Left lung (tissue), 10 donors: ENCODE results near the gene LANCL3. TPM values are rescaled to one million over a fixed set of nuclear protein-coding genes. Genes with fewer than 3 reads are reported as not detected.

Experiments used
- ATAC-seq: fragments of 200-7000 bp; cut with Tn5 transposase; one replicate; pipeline ENCODE4 v1.9.1; 2020; ENCODE audit warnings: moderate library complexity
- DNase-seq, 4 donors: peaks; one replicate each; pipeline ENCODE4 v3.0.0-alpha.2; 2013 to 2020
- H3K27ac ChIP-seq, 2 donors: fragments of 200-600 bp; sonication (generic) in 1 of 2; one replicate each; pipeline versions ENCODE4 v1.5.0 to v1.8.0; 2020 to 2021
- H3K27me3 ChIP-seq, 2 donors: fragments of 200-600 bp; sonication (generic) in 1 of 2; one replicate each; pipeline versions ENCODE4 v1.5.0 to v1.8.0; 2020 to 2021
- H3K36me3 ChIP-seq, 2 donors: fragments of 200-600 bp; sonication (generic) in 1 of 2; one replicate each; pipeline versions ENCODE4 v1.5.0 to v1.8.0; 2020 to 2021
- H3K4me1 ChIP-seq, 2 donors: fragments of 200-600 bp; one replicate each; pipeline ENCODE4 v1.8.0; 2021
- H3K4me3 ChIP-seq, 2 donors: fragments of 200-600 bp; sonication (generic) in 1 of 2; one replicate each; pipeline versions ENCODE4 v1.5.0 to v1.8.0; 2020 to 2021; ENCODE audit warnings: mild to moderate bottlenecking in 1 of 2
- H3K9me3 ChIP-seq, 2 donors: fragments of 200-600 bp; sonication (generic) in 1 of 2; one replicate each; pipeline versions ENCODE4 v1.5.0 to v1.8.0; 2020 to 2021
- intact Hi-C, 2 donors: fragments of 100-400 bp; cut with DNase I; formaldehyde crosslinking; loops; one replicate each; pipeline versions ENCODE4 v1.11.2 to v1.14.2; 2022
- polyA plus RNA-seq, 6 donors: library from polyadenylated mRNA; unstranded; fragments of 120-200 nt; gene quantifications; one replicate each; pipeline ENCODE4 v1.2.1, GENCODE V29; 2013; ENCODE audit not compliant: insufficient read length in 6 of 6
- total RNA-seq, 2 donors: library from RNA; stranded (reverse); fragmentation: NEBNext Ultra II Directional; extraction: Animal tissue kit (Norgen Biotek cat#: 25700); gene quantifications; one replicate each; pipeline ENCODE4 v1.2.1, GENCODE V29; 2021
- TF ChIP-seq, protein P1 (sequence below), 2 donors: fragments of 200-600 bp; sonication (generic) in 1 of 2; IDR thresholded peaks; one replicate each; pipeline versions ENCODE4 v1.5.0 to v1.8.0; 2021; ENCODE audit warnings: antibody characterized with exemption in 2 of 2
- donor health status: DM: no; HTN: yes; CAD: no.
- donor health status: DM: no; HTN: no; CAD: no.

The LANCL3 gene
- total and polyA plus RNA-seq, 8 donors: 0.76 to 4.3 (median 3.4) TPM

DNA sequence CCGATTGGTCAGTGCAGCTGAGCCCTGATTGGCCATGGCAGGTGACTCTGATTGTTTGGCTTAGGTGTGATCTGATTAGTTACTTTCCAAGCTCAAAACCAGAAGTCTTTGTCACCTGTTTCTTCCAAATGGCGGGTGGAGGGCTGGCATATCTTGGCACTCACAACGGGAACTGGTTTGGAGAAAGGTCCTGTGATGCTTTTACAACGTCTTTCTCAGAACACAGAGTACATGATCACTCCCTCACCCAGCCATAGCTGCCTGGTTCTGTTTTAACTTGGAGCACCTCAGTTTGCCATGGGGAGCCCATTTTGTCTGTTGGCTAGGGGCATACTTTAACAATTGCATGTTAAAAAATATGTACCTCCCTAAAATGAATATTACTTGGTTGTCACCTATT, 101.1 kb downstream of the LANCL3 start:
- intact Hi-C loops: no loop called here
- no peaks in the 10 kb centered on the region for H3K36me3 ChIP-seq
- no peaks in the 10 kb centered on the region for H3K4me1 ChIP-seq
- TF ChIP-seq, protein P1, sequence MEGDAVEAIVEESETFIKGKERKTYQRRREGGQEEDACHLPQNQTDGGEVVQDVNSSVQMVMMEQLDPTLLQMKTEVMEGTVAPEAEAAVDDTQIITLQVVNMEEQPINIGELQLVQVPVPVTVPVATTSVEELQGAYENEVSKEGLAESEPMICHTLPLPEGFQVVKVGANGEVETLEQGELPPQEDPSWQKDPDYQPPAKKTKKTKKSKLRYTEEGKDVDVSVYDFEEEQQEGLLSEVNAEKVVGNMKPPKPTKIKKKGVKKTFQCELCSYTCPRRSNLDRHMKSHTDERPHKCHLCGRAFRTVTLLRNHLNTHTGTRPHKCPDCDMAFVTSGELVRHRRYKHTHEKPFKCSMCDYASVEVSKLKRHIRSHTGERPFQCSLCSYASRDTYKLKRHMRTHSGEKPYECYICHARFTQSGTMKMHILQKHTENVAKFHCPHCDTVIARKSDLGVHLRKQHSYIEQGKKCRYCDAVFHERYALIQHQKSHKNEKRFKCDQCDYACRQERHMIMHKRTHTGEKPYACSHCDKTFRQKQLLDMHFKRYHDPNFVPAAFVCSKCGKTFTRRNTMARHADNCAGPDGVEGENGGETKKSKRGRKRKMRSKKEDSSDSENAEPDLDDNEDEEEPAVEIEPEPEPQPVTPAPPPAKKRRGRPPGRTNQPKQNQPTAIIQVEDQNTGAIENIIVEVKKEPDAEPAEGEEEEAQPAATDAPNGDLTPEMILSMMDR (IDR thresholded peaks at IDR 0.05): no peak
- no peak overlapping the region for H3K27ac ChIP-seq
- no peak overlapping the region for H3K4me3 ChIP-seq
- H3K27me3 ChIP-seq: peaks cover 0 to 4% of the 10 kb centered on the region in 2 donors
- DNase-seq: no peak
- no peaks in the 10 kb centered on the region for H3K9me3 ChIP-seq
- ATAC-seq: no peak

DNA sequence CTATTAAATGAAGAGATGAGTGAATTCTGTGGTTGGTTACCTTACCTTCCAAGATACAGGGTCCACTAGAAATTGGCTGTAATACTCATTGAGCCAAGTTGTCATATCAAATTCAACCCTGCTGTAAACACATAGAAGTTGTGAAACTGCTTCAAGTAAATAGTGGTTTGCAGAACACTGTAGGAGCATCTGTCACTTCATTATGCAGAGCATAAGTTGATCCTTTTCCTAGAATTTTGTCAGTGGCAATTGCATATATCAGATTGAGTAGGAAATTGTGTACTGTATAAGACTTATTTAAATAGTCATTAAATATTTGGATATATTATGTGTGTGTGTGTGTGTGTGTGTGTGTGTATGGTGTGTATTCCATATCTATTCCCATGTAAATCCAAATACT, 105.3 kb downstream of the LANCL3 start:
- no peaks in the 10 kb centered on the region for H3K4me1 ChIP-seq
- no peaks in the 10 kb centered on the region for H3K9me3 ChIP-seq
- ATAC-seq (no peak), DNase-seq (peak in 2 of 4 donors; percentile 30 to 65)
- intact Hi-C loops: no loop called here
- H3K4me3 ChIP-seq: no peak overlapping the region
- H3K27ac ChIP-seq: no peak overlapping the region
- peaks cover 0 to 4% of the 10 kb centered on the region in 2 donors for H3K27me3 ChIP-seq
- TF ChIP-seq, protein P1 (IDR thresholded peaks at IDR 0.05): no peak
- H3K36me3 ChIP-seq: no peaks in the 10 kb centered on the region

DNA sequence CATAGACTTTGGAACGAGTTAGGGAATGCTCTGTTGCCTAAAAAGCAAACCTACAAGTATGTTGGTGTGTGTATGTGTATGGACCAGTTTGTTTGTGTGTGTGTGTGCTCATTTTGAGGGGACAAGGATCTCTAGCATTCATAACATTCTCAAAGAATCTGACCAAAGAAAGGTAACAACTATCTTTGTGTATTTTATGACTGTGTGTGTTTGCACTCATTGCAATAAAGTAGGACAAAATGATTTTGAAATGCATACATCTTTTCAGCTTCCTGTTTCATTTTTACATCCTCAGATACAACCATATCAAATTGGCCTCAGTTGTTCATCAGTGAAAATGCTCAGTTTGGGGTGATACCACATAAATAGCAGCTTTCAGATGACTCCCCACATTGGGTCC, 105.8 kb downstream of the LANCL3 start:
- Histone ChIP-seq H3K36me3 (no peaks in the 10 kb centered on the region), H3K4me1 (no peaks in the 10 kb centered on the region), H3K27me3 (peaks cover 0 to 4% of the 10 kb centered on the region in 2 donors), H3K27ac (no peak overlapping the region), H3K9me3 (no peaks in the 10 kb centered on the region), H3K4me3 (no peak overlapping the region)
- TF ChIP-seq, protein P1 (IDR thresholded peaks at IDR 0.05): no peak
- intact Hi-C loops: no loop called here
- no peak for ATAC-seq
- DNase-seq: no peak

DNA sequence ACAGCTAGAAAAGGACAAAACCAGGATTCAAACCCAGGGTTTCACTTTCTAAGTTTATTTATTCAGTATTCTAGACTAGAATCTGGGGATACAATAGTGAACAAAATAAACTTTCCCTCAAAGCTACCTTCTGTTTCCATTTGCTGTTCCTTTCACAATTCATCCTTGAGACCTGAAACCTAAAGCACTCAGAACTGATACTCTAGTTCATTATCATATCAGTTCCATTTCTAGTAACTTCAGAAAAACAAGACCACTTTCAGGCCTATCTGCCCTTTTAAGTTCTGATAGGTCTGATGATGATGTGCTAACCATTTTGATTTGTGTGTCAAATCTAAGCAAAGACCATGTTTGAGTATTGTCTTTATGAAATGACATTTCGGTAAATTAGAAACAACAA, 106.3 kb downstream of the LANCL3 start:
- H3K4me1 ChIP-seq: no peaks in the 10 kb centered on the region
- H3K27ac ChIP-seq: no peak overlapping the region
- H3K36me3 ChIP-seq: no peaks in the 10 kb centered on the region
- H3K27me3 ChIP-seq: peaks cover 0 to 4% of the 10 kb centered on the region in 2 donors
- intact Hi-C loops: no loop called here
- DNase-seq (no peak), ATAC-seq (no peak)
- H3K9me3 ChIP-seq: no peaks in the 10 kb centered on the region
- H3K4me3 ChIP-seq: no peak overlapping the region
- TF ChIP-seq, protein P1 (IDR thresholded peaks at IDR 0.05): no peak

DNA sequence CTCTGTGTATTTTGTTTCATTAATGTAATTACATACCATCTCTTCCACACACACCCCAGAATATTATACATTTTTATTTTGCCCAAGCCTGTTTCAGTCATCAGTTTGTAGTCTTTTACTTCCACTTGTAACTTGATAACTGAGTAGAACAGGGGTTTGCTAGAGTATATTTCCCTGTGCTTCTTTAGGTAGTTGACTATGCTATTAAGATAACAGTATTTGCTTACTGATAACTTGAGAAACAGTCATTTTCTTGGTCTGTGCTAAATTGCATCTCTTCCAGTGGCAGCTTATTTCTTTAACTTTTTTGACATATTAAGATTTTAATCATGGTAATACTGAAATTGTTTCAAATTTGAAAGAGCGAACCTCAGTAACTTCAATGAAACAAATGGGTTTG, 107.1 kb downstream of the LANCL3 start:
- no peak overlapping the region for H3K4me3 ChIP-seq
- peak; percentile 52 for ATAC-seq

More for the DNA sequence above, 107.1 kb downstream of the LANCL3 start:
- TF ChIP-seq, protein P1 (IDR thresholded peaks at IDR 0.05): no peak
- intact Hi-C loops: no loop called here
- DNase-seq: no peak
- Histone ChIP-seq H3K36me3 (no peaks in the 10 kb centered on the region), H3K4me1 (no peaks in the 10 kb centered on the region), H3K27ac (no peak overlapping the region), H3K27me3 (peaks cover 0 to 4% of the 10 kb centered on the region in 2 donors), H3K9me3 (no peaks in the 10 kb centered on the region)
